GM19193 (cell line): ENCODE data around the gene GSTA1.
"Not testable (repeated sequence)": the region's sequence is repeated elsewhere in the genome, so short reads cannot be mapped to it uniquely, and the experiment has no call there.

Experiments used
- POLR2A ChIP-seq: IDR thresholded peaks from 4 replicates; pipeline ENCODE4 v1.6.1; 2011; ENCODE audit not compliant: insufficient read depth, insufficient read length; ENCODE audit errors: extremely low read depth

Gene GSTA1

DNA sequence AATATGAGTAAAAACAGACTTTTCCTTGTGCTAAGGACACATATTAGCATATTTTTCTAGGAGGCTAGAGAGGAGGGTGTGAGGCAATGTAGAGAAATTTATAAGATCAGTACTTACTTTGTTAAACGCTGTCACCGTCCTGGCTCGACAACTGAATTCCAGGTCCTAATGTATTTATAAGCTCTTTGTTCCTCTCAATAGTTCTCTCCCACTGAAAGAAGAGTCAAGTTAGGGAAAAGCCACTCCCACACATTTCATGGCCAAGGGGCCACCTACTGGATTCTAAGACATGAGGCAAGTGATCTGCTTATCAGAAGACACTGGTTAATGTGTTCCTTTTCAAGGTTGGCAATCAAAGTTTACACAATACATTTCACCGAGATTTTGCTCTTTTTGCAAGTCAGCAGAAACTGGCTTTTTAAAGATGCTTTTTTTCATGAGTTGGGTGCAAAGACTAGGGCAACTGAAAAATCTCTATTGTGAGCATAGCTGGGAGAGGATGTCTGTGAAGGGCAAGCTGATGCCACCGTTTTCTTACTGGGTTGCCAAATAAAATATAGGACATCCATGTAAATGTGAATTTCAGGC is at the start of gene GSTA1:
Gene GSTA1 (minus strand): TSS at position 149 of the 588 bp plus-strand sequence. CDS start 4,549 bp downstream, outside the sequence.
- TF ChIP-seq POLR2A: not testable (repeated sequence)

DNA sequence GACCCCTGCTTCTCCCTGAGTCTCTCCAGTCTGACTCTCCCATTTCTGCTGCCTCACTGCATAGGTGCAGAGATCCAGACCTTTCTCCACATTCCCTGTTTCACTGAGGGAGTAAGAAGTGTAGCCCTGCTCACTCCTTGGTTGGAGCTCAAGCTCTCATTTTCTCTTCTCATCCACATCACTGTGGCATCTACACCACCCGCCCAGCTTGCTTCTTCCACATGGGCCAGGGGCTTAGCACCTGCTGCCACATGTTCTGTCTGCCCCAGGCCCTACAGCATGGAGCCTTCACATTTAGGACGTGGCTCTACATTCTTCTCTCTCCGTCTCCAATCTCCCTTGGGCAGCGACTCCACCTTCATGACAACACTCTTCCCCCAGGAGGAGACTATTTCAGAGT is 45.5 kb upstream of the GSTA1 start:
- no peak for TF ChIP-seq POLR2A

DNA sequence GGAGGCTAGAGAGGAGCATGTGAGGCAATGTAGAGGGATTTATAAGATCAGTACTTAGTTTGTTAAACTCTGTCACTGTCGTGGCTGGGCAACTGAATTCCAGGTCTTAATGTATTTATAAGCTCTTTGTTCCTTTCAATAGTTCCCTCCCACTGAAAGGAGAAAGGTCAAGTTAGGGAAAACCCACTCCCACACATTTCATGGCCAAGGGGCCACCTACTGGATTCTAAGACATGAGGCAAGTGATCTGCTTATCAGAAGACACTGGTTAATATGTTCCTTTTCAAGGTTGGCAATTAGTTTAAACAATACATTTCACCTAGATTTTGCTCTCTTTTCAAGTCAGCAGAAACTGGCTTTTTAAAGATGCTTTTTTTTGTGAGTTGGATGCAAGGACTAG is 42.4 kb upstream of the GSTA1 start:
- no peak for TF ChIP-seq POLR2A

DNA sequence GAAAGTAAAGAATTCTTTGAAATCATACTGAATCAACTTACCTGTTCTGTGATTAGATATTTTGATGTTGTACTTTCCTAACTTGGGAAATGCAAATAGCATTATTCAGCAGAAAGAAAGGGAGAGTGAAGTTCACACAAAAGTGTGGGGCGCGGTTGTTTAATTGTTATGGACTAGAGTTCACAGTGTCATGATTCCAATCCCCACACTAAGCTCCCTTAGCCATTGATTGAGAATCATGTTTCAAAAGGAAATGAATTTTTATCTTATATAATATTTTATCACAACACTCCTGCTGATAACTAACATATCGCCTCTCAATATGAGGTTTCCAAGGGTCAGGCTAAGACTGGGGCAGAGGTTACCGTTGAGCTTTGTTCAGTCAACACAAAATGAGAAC is 40.0 kb upstream of the GSTA1 start:
- no peak for TF ChIP-seq POLR2A

- no peak for TF ChIP-seq POLR2A
These were observed 37.4 kb upstream of the GSTA1 start, which contains the start of gene GSTA5 for GRCh38 chr6:52840763-52841585. Gene GSTA5 (minus strand): TSS chr6:52840813.

DNA sequence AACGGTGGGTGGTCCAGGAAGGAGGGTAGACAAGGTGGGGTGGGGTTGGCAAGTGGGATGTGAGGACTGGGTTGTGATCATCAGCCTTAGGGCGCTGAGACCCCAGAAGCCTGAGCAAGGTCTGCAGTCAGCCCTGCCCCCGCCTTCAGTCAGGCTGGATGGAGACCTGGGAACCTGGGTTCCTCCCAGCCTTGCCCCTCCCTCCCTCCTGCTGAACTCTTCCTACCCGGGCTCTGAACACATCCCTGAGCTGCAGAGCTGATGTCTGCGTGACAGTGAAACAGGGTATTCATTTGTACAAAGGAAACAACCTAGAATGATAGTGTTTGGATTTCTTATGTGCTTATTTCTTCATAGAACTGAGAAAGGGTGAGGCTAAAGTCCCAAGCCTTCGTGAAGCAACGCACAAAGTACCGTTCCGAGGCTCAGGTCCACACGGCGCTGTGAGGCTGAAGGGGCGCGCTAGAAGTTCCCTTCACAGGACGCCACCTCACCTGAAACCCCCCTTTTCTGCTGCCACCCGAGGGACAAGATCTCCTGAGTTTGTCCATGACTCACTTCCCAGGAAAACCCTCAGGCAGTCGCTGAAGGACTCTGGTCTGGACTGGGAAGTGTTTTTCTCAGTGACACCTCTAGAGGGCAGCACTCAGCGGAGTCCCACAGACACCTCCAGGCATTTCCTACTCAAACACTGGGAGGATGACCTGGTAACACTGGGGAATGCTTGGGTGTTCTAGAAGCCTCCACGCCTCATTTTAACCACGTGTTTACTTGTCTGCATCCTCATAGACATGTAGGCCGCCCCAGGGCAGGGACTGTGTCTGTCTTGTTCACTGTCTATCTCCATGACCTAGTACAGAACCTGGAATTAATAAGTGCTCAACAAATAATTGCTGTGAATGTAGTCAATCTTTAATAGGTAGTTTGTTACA is 35.8 kb upstream of the GSTA1 start:
- no peak for TF ChIP-seq POLR2A

GRCh38 chr6:52834481-52834880 is 30.9 kb upstream of the GSTA1 start:
- TF ChIP-seq POLR2A: no peak

DNA sequence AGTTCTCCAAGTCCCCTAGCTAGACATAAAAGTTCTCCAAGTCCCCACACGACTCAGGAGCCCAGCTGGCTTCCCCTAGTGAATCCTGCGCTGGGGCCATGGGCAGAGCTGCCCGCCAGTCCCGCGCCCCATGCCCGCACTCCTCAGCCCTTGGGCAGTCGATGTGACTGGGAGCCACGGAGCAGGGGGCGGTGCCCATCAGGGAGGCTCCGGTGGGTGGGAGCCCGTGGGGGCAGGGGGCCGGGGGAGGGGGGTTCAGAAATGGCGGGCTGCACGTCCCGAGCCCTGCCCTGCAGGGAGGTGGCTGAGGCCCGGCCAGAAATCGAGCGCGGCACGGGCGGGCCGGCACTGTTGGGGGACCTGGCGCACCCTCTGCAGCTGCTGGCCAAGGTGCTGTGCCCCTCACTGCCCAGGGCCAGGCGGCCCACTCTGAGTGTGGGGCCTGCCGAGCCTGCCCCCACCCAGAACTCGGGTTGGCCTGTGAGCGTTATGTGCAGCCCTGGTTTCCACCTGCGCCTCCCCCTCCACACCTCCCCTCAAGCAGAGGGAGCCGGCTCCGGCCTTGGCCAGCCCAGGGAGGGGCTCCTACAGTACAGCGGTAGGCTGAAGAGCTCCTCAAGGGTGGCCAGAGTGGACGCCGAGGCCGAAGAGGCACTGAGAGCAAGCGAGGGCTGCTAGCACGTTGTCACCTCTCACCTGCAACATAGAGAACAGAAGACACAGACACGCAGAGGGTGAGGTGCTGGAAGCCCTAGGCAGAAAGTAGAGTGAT is 25.6 kb upstream of the GSTA1 start:
- TF ChIP-seq POLR2A: no peak

GRCh38 chr6:52826513-52826912 is 22.9 kb upstream of the GSTA1 start:
- no peak for TF ChIP-seq POLR2A

GRCh38 chr6:52821842-52822241 is 18.2 kb upstream of the GSTA1 start:
- no peak for TF ChIP-seq POLR2A

DNA sequence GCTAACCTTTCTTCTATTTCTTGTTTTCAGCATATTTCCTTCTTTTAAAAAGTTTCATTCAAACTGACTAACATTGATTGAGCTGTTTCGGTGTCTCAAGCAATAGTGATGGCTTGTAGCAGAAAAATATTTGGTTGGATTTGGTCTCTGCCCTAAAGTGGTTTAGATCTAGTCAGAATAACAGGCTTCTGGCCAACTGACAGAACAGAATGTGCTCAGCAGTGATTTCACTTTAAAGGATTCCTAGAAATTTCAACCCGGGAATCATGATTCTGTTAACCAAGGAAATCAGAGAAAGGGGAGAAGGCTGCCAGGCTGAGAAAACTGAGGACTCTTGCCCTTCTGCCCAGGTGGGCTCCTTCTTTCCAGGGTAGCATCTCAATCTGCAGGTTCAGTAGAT is 16.6 kb upstream of the GSTA1 start:
- no peak for TF ChIP-seq POLR2A

DNA sequence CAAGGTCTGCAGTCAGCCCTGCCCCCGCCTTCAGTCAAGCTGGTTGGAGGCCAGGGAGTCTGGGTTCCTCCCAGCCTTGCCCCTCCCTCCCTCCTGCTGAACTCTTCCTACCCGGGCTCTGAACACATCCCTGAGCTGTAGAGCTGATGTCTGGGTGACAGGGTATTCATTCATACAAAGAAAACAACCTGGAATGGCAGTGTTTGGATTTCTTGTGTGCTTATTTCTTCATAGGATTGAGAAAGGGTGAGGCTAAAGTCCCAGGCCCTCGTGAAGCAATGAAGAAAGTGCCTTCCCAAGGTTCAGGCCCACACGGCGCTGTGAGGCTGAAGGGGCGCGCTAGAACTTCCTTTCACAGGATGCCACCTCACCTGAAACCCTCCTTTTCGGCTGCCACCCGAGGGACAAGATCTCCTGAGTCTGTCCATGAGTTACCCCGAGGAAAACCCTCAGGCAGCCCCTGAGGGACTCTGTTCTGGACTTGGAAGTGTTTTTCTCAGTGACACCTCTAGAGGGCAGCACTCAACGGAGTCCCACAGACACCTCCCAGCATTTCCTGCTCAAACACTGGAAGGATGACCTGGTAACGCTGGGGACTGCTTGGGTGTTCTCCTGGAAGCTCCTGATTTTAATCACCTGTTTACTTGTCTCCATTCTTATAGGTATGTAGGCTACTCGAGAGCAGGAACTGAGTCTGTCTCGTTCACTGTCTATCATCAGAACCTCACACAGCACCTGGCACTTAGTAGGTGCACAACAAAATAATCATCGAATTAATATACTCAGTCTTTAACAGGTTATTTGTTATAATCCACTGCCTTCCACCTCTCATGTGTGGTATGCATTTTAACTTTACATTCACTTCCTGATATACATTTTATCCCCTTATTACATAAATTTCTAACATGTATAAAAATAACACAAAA is 11.8 kb upstream of the GSTA1 start:
- TF ChIP-seq POLR2A: no peak

DNA sequence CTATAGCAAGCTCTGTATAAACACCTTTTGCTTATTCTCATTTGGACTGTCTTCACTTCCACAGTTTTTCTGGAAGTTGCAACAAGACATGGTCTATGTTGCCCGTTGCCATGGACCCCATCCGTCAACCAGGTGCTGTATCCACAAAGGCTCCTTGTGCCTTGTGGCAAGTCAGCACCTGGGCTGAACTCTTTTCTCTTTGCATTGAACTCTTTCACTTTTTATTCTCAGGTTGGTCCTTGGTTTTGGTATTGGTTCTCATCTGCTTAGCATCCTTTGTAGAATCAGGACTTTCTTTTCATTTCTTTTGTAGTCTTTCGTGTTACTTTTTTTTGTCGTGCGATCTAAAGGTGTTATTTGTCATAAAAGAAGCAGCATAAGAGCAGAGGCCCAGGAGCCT is 5.0 kb upstream of the GSTA1 start:
- no peak for TF ChIP-seq POLR2A
